Sigmoid colon (tissue), 7 donors: ENCODE measurements around the gene KCP. TPM values are rescaled to one million over a fixed set of nuclear protein-coding genes. Genes with fewer than 3 reads are reported as not detected.
A peak's percentile ranks its signal among the peaks of the same experiment; 100 is the strongest.

Experiments used
- DNase-seq: peaks from one replicate; pipeline ENCODE4 v3.0.0-alpha.2; 2019
- H3K27ac ChIP-seq, 4 donors: fragments of 200-600 bp; sonication (generic); one replicate each; pipeline ENCODE4 v1.5.1; 2016 to 2019; ENCODE audit warnings: mild to moderate bottlenecking in 1 of 4
- H3K27me3 ChIP-seq, 3 donors: fragments of 200-600 bp; sonication (generic); one replicate each; pipeline ENCODE4 v1.5.1; 2019; ENCODE audit warnings: mild to moderate bottlenecking in 1 of 3
- H3K36me3 ChIP-seq, 4 donors: fragments of 200-600 bp; sonication (generic); one replicate each; pipeline ENCODE4 v1.5.1; 2016 to 2019
- H3K4me1 ChIP-seq, 4 donors: fragments of 200-600 bp; sonication (generic); one replicate each; pipeline ENCODE4 v1.5.1; 2017 to 2019
- H3K4me3 ChIP-seq, 4 donors: fragments of 200-600 bp; sonication (generic); one replicate each; pipeline ENCODE4 v1.5.1; 2017 to 2019; ENCODE audit warnings: mild to moderate bottlenecking in 2 of 4, moderate library complexity in 1 of 4
- H3K9me3 ChIP-seq, 4 donors: fragments of 200-600 bp in 3 of 4; sonication (generic) in 3 of 4; one replicate each; pipeline versions ENCODE4 v1.5.1 to v1.6.1; 2013 to 2019
- CTCF ChIP-seq, 4 experiments: fragments of 450-650 bp in 3 of 4; fragments of 200-600 bp in 1 of 4; IDR thresholded peaks; one replicate each; pipeline ENCODE4 v1.5.1; 2016 to 2019; ENCODE audit warnings: antibody characterized with exemption in 4 of 4, mild to moderate bottlenecking in 3 of 4, moderate library complexity in 2 of 4
- EP300 ChIP-seq, 4 donors: sonication (generic); formaldehyde crosslinking; IDR thresholded peaks; one replicate each; pipeline ENCODE4 v1.6.1; 2017; ENCODE audit warnings: antibody characterized with exemption in 4 of 4
- POLR2A ChIP-seq, 2 donors: fragments of 450-650 bp; IDR thresholded peaks; one replicate each; pipeline ENCODE4 v1.6.1; 2016; ENCODE audit warnings: antibody characterized with exemption in 2 of 2, mild to moderate bottlenecking in 2 of 2, moderate library complexity in 2 of 2
- POLR2AphosphoS5 ChIP-seq, 4 donors: sonication (generic); formaldehyde crosslinking; IDR thresholded peaks; one replicate each; pipeline ENCODE4 v1.6.1; 2017; ENCODE audit warnings: antibody characterized with exemption in 4 of 4
- WGBS, 2 donors: extraction: QIAGEN DNeasy Blood & Tissue Kit; methylation state at CpG; one replicate each; pipeline ENCODE4 v1.1.7; 2013; 5-methylcytosine and 5-hydroxymethylcytosine counted together
- intact Hi-C: fragments of 100-400 bp; cut with DNase I; formaldehyde crosslinking; loops from one replicate; pipeline ENCODE4 v1.15.1; 2023
- polyA plus RNA-seq, 3 donors: library from polyadenylated mRNA; stranded (reverse); fragments of 200-250 nt; gene quantifications; one replicate each; pipeline ENCODE4 v1.2.3, GENCODE V29; 2013
- total RNA-seq, 4 donors: library from RNA; depleted of rRNA; stranded (reverse); fragments of >200 nt; gene quantifications; one replicate each; pipeline ENCODE4 v1.1.0, GENCODE V29; 2016
- donor health status: healthy with polysubstance abuse.
- donor health status: Bipolar disorder and iron deficiency.
- donor health status: healthy.

The KCP gene
- total and polyA plus RNA-seq, 7 donors = 0.14 to 0.42 (median 0.32) TPM; not detected in 3

- no peak for TF ChIP-seq POLR2AphosphoS5 (IDR thresholded peaks at IDR 0.05)
- no peak for TF ChIP-seq POLR2A (IDR thresholded peaks at IDR 0.05)
- no peak for TF ChIP-seq CTCF (IDR thresholded peaks at IDR 0.05)
- no peak for TF ChIP-seq EP300 (IDR thresholded peaks at IDR 0.05)
- H3K4me1 ChIP-seq = peaks cover 0 to 19% (median 18%) of the 10 kb centered on the region in 4 donors
- no peak overlapping the region for H3K27ac ChIP-seq
- intact Hi-C loops = no loop called here
- no peaks in the 10 kb centered on the region for H3K36me3 ChIP-seq
- H3K27me3 ChIP-seq = peaks cover 14 to 45% (median 26%) of the 10 kb centered on the region in 3 donors
- H3K9me3 ChIP-seq = no peaks in the 10 kb centered on the region
- no peak overlapping the region for H3K4me3 ChIP-seq
- no peak for DNase-seq
- WGBS, 2 donors = 86 to 93% methylated on average over 16 of the region's 16 CpGs
Observed at GRCh38 chr7:128941946-128942526, 31.5 kb upstream of the KCP start.

GRCh38 chr7:128941323-128941890, 30.9 kb upstream of the KCP start:
- TF ChIP-seq POLR2AphosphoS5 (IDR thresholded peaks at IDR 0.05) (no peak), POLR2A (IDR thresholded peaks at IDR 0.05) (no peak), EP300 (IDR thresholded peaks at IDR 0.05) (no peak), CTCF (IDR thresholded peaks at IDR 0.05) (no peak)
- no peak for DNase-seq
- H3K36me3 ChIP-seq = no peaks in the 10 kb centered on the region
- H3K27me3 ChIP-seq = peaks cover 14 to 51% (median 27%) of the 10 kb centered on the region in 3 donors
- 74 to 82% methylated on average over 15 of the region's 15 CpGs for WGBS, 2 donors
- no peaks in the 10 kb centered on the region for H3K9me3 ChIP-seq
- H3K27ac ChIP-seq = no peak overlapping the region
- peaks cover 0 to 19% (median 18%) of the 10 kb centered on the region in 4 donors for H3K4me1 ChIP-seq
- intact Hi-C loops = no loop called here
- H3K4me3 ChIP-seq = peak overlapping the region in 1 of 4 donors; percentile 55

- intact Hi-C loops = no loop called here
- Histone ChIP-seq H3K27ac (peak overlapping the region in 3 of 4 donors; percentile 14 to 47 (median 39)), H3K4me3 (peak overlapping the region in 2 of 4 donors; percentile 9 to 55), H3K4me1 (peaks cover 0 to 19% (median 18%) of the 10 kb centered on the region in 4 donors), H3K27me3 (peaks cover 14 to 53% (median 27%) of the 10 kb centered on the region in 3 donors), H3K36me3 (no peaks in the 10 kb centered on the region), H3K9me3 (no peaks in the 10 kb centered on the region)
- DNase-seq = peak; percentile 69
- TF ChIP-seq POLR2AphosphoS5 (IDR thresholded peaks at IDR 0.05) (no peak), POLR2A (IDR thresholded peaks at IDR 0.05) (no peak), EP300 (IDR thresholded peaks at IDR 0.05) (no peak), CTCF (IDR thresholded peaks at IDR 0.05) (no peak)
- WGBS, 2 donors = 52 to 84% methylated on average over 20 of the region's 20 CpGs
Observed at GRCh38 chr7:128940494-128941322, 30.2 kb upstream of the KCP start.

GRCh38 chr7:128939861-128940410, 29.4 kb upstream of the KCP start:
- WGBS, 2 donors = 66 to 85% methylated on average over 18 of the region's 18 CpGs
- Histone ChIP-seq H3K36me3 (no peaks in the 10 kb centered on the region), H3K4me3 (peak overlapping the region in 2 of 4 donors; percentile 9 to 55), H3K9me3 (no peaks in the 10 kb centered on the region), H3K27ac (peak overlapping the region; percentile 14 to 47 (median 37)), H3K27me3 (peaks cover 14 to 55% (median 27%) of the 10 kb centered on the region in 3 donors), H3K4me1 (peaks cover 0 to 19% (median 18%) of the 10 kb centered on the region in 4 donors)
- DNase-seq = no peak
- intact Hi-C loops = no loop called here
- TF ChIP-seq POLR2A (IDR thresholded peaks at IDR 0.05) (no peak), POLR2AphosphoS5 (IDR thresholded peaks at IDR 0.05) (no peak), CTCF (IDR thresholded peaks at IDR 0.05) (no peak), EP300 (IDR thresholded peaks at IDR 0.05) (no peak)
